Gastroesophageal sphincter (tissue), 3 donors: ENCODE measurements around the gene CPNE7.

Source experiments
- POLR2A ChIP-seq, 2 donors: fragments of 450-650 bp; IDR thresholded peaks; one replicate each; pipeline ENCODE4 v1.6.1; 2017; ENCODE audit warnings: antibody characterized with exemption in 2 of 2, mild to moderate bottlenecking in 2 of 2, moderate library complexity in 1 of 2
- TF ChIP-seq, protein P1 (sequence below), 4 experiments: fragments of 200-600 bp in 2 of 4; fragments of 450-650 bp in 2 of 4; sonication (generic) in 1 of 4; IDR thresholded peaks; one replicate each; pipeline ENCODE4 v1.5.1; 2017 to 2019; ENCODE audit warnings: antibody characterized with exemption in 4 of 4, mild to moderate bottlenecking in 2 of 4, moderate library complexity in 2 of 4

DNA sequence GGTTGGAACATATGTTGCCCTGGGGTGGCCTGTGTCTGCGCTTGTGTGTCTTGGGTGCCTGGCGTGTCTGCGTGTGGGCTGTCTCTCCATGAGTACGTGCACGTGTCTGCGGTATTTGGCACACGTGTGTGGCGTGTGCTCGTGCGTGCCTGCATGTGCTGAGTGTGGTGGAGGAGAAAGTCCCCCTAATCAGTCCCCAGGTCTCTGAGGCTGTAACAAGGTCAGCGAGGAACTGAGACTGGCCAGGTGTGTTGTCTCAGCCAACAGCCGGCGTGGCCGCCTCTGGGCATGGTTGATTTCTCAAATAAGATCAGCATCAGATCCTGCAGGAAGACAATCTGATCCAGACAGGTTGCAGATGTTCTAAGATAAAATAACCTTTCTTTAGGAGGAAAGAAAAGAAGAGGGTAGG, 3.5 kb upstream of the CPNE7 start:
- no peak for TF ChIP-seq POLR2A (IDR thresholded peaks at IDR 0.05)
- TF ChIP-seq, protein P1, sequence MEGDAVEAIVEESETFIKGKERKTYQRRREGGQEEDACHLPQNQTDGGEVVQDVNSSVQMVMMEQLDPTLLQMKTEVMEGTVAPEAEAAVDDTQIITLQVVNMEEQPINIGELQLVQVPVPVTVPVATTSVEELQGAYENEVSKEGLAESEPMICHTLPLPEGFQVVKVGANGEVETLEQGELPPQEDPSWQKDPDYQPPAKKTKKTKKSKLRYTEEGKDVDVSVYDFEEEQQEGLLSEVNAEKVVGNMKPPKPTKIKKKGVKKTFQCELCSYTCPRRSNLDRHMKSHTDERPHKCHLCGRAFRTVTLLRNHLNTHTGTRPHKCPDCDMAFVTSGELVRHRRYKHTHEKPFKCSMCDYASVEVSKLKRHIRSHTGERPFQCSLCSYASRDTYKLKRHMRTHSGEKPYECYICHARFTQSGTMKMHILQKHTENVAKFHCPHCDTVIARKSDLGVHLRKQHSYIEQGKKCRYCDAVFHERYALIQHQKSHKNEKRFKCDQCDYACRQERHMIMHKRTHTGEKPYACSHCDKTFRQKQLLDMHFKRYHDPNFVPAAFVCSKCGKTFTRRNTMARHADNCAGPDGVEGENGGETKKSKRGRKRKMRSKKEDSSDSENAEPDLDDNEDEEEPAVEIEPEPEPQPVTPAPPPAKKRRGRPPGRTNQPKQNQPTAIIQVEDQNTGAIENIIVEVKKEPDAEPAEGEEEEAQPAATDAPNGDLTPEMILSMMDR (IDR thresholded peaks at IDR 0.05), result no peak
